Activated CD4-positive, alpha-beta memory T cell treated with anti-CD3 and anti-CD28 coated beads, Interleukin-2, amount 10 ng/mL, durations not matched to agents 7 days and 5 days (primary cell): ENCODE data around the gene CACNB3. TPM values are rescaled to one million over a fixed set of nuclear protein-coding genes. Genes with fewer than 3 reads are reported as not detected.
A peak's percentile ranks its signal among the peaks of the same experiment; 100 is the strongest.

Experiments
- CTCF ChIA-PET: fragments of 350-600 bp; sonication (Branson Sonifier 250); formaldehyde crosslinking; loops from one replicate; lab custom pipeline; 2021; ENCODE audit warnings: antibody characterized with exemption, inconsistent platforms; lab: Charles Lee
- POLR2A ChIA-PET: fragments of 350-600 bp; sonication (Branson Sonifier 250); formaldehyde crosslinking; loops from one replicate; lab custom pipeline; 2021; ENCODE audit warnings: antibody characterized with exemption; lab: Charles Lee
- DNase-seq: peaks from one replicate; pipeline ENCODE4 v3.0.0-alpha.2; 2020
- H3K27ac Mint-ChIP-seq: one replicate; pipeline ENCODE4 v1.8.0; 2021; ENCODE audit warnings: mild to moderate bottlenecking, mixed read lengths
- H3K27me3 Mint-ChIP-seq: one replicate; pipeline ENCODE4 v1.8.0; 2021; ENCODE audit warnings: mixed read lengths
- H3K36me3 Mint-ChIP-seq: one replicate; pipeline ENCODE4 v1.8.0; 2021; ENCODE audit warnings: low read depth, mixed read lengths
- H3K4me1 Mint-ChIP-seq: one replicate; pipeline ENCODE4 v1.8.0; 2021; ENCODE audit warnings: mixed read lengths
- H3K4me3 Mint-ChIP-seq: one replicate; pipeline ENCODE4 v1.8.0; 2021; ENCODE audit warnings: mild to moderate bottlenecking, mixed read lengths
- H3K9me3 Mint-ChIP-seq: one replicate; pipeline ENCODE4 v1.8.0; 2021; ENCODE audit warnings: mixed read lengths
- total RNA-seq, 2 experiments: library from RNA; stranded (reverse); gene quantifications; one replicate each; pipeline ENCODE4 v1.2.3, GENCODE V29; 2021

CACNB3 gene
- total RNA-seq = 10 to 100 TPM; 32.8 to 34.2 TPM

DNA sequence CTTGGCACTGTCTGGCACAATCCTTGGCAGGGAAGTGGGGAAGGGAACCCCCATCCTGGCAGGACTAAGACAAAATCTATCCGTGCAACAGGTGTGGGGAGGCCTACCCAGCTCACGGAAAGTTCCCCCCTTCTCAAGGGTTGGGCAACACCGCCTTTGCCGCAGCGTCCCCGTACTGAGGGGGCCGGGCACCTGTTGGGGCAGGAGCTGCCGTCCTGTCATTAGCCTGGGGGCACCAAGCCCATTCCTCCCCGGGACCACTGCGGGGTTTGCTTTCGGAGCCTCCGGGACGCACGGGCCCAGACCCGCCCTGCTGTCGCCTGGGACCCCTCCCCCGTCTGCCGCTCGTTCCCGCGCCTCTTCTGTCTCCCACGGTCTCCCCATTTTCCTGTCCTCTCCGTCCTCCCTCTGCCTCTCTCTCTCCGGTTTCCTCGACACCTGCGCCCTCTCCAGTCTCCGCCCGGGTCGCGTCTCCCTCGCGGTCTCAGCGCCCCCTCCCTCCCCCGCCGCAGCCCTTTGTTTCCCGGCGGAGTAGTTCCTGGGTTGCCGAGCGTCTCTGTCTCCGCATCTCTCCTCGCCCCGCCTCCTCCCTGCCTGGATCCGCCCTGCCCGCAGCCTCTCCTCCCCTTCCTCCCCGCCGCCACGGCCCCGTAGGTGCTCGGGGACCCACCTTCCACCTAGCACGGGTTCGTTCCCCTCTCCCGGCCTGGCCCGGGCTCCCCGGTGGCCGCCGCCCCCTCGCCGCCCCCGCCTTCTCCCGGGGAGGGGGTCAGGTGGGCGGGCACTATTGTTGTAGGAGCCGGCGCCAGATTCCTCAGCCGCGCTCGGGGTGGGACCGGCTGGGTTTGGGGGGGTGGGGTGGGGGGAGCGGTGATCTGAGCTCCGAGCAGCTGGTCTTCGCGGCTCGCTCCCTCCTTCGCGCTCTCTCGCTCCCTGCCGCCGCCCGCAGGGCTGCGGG lies at the start of gene CACNB3:
Gene CACNB3, plus strand, starts transcription at position 624 of the 958 bp plus-strand sequence. CDS start 434 bp downstream, outside the sequence.
- Mint-ChIP-seq H3K4me1 (peaks cover 38% of the 10 kb centered on the region), H3K9me3 (no peaks in the 10 kb centered on the region), H3K27me3 (peaks cover 22% of the 10 kb centered on the region), H3K36me3 (no peaks in the 10 kb centered on the region), H3K4me3 (peak within 1 kb of the TSS; percentile 98), H3K27ac (peak within 1 kb of the TSS; percentile 47)
- CTCF ChIA-PET = interaction anchor here (0.8 to 1.9 kb wide), 3 partner anchors 22 to 149 kb away, joined by 3 to 4 read pairs (median 4); no protein-coding TSS in a partner anchor
- DNase-seq = peak; percentile 84
- POLR2A ChIA-PET = interaction anchor here (1.1 to 4.2 kb wide), 4 partner anchors 7 to 136 kb away, joined by 4 to 24 read pairs (median 6); partner anchors contain the start of genes DDX23 and KANSL2

DNA sequence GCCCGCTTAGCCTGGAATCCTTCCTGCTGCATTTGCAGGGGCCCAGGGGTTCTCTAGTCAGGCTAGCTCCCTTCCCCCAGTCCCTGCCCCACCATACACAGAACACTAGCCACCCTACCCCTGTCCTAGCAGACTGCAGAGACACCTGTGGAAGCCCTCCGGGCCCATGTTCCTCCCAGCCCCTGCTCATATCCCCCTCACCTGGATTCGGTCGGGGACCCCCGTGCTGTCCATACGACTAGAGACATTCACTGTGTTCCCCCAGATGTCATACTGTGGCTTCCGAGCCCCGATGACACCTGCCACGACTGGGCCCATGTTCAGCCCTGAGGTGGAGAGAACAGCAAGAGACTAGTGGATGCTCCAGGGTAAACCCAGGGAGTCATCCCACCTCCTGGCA lies 49.6 kb upstream of the CACNB3 start:
- ChIA-PET POLR2A (no interaction called here), CTCF (interaction anchor here (0.6 to 1.4 kb wide), 4 partner anchors 27 to 562 kb away, joined by 3 read pairs; no protein-coding TSS in a partner anchor)
- Mint-ChIP-seq H3K9me3 (no peaks in the 10 kb centered on the region), H3K36me3 (no peaks in the 10 kb centered on the region), H3K27ac (no peak overlapping the region), H3K27me3 (no peaks in the 10 kb centered on the region), H3K4me3 (no peak overlapping the region), H3K4me1 (peaks cover 25% of the 10 kb centered on the region)
- no peak for DNase-seq

DNA sequence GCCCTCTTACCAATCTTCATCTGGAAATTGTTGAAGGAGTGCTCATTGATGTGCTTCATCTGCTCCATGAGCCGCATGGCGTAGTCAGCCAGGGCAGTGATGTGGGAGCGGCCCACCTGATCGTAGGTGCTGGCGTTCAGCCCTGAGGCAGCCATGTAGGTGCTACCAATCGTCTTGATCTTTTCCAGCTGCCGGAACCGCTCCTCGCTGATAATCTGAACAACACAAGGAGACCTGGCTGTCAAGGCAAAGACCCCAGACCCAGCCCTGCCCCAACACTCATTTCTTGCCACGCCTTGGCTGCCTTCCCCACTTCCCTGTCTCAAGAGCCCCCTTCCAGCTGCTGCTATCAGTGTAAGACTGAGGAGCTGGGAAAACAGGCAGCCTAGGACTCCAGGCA lies 47.5 kb upstream of the CACNB3 start:
- POLR2A ChIA-PET = no interaction called here
- no peaks in the 10 kb centered on the region for H3K9me3 Mint-ChIP-seq

GRCh38 chr12:48771588-48772112 lies 46.6 kb upstream of the CACNB3 start:
- H3K27ac Mint-ChIP-seq = no peak overlapping the region

More for the DNA sequence above, 47.5 kb upstream of the CACNB3 start:
- no peak for DNase-seq
- CTCF ChIA-PET = interaction anchor here (2.3 kb wide), 1 partner anchor 24 kb away, joined by 8 read pairs; no protein-coding TSS in a partner anchor
- no peak overlapping the region for H3K27ac Mint-ChIP-seq
- H3K4me3 Mint-ChIP-seq = no peak overlapping the region
- no peaks in the 10 kb centered on the region for H3K36me3 Mint-ChIP-seq
- peaks cover 10% of the 10 kb centered on the region for H3K4me1 Mint-ChIP-seq
- H3K27me3 Mint-ChIP-seq = no peaks in the 10 kb centered on the region

DNA sequence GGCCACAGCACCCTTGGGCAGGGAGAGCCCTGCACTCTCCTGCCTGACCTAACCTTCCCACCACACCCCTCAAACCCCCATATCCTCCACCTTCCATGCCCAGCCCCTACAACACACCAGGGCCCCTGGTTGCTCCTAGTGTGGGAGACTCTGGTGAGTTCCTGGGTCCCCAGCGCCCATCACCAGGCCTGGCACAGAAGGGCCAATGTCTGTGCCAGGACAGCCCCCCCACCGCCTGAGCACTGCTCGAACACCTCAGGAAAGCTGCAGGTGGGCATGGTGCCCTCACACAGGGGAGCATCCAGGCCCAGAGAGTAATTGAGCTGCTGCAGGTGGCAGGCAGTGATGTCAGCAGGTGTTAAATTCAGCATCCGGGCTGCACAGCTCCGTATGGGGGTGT lies 44.6 kb upstream of the CACNB3 start:
- ChIA-PET CTCF (interaction anchor here (1.4 to 1.5 kb wide), 2 partner anchors 21 kb away, joined by 5 to 6 read pairs; no protein-coding TSS in a partner anchor), POLR2A (interaction anchor here (1.1 kb wide), 1 partner anchor 42 kb away, joined by 3 read pairs; no protein-coding TSS in a partner anchor)
- Mint-ChIP-seq H3K27ac (no peak overlapping the region), H3K36me3 (no peaks in the 10 kb centered on the region), H3K4me1 (peaks cover 1% of the 10 kb centered on the region), H3K4me3 (no peak overlapping the region), H3K27me3 (no peaks in the 10 kb centered on the region), H3K9me3 (no peaks in the 10 kb centered on the region)
- DNase-seq = no peak

More at GRCh38 chr12:48771588-48772112, 46.6 kb upstream of the CACNB3 start:
- Mint-ChIP-seq H3K4me1 (peaks cover 2% of the 10 kb centered on the region), H3K27me3 (no peaks in the 10 kb centered on the region), H3K36me3 (no peaks in the 10 kb centered on the region), H3K9me3 (no peaks in the 10 kb centered on the region), H3K4me3 (no peak overlapping the region)
- DNase-seq = no peak
- CTCF ChIA-PET = interaction anchor here (2.3 kb wide), 1 partner anchor 23 kb away, joined by 8 read pairs; no protein-coding TSS in a partner anchor
- POLR2A ChIA-PET = no interaction called here

DNA sequence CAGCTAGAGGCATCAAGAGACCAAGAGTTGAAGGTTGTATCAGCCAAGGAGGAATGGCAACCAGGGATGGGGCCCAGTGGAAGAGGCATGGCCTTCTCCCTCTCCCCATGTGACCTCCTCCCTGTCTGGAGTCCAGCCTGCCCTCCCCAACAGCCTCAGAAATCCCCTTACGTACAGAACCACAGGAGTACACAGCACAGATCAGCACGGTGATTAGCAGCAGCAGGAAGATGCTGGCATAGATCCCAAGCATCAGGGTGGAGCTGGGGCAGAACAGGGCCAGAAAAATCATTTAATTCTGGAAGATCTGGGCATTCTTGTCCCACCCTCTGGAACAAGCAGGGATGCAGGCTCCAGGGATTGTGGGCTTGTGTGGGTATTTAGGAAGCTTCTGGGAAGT lies 43.8 kb upstream of the CACNB3 start:
- ChIA-PET POLR2A (no interaction called here), CTCF (no interaction called here)
- H3K27ac Mint-ChIP-seq = no peak overlapping the region

DNA sequence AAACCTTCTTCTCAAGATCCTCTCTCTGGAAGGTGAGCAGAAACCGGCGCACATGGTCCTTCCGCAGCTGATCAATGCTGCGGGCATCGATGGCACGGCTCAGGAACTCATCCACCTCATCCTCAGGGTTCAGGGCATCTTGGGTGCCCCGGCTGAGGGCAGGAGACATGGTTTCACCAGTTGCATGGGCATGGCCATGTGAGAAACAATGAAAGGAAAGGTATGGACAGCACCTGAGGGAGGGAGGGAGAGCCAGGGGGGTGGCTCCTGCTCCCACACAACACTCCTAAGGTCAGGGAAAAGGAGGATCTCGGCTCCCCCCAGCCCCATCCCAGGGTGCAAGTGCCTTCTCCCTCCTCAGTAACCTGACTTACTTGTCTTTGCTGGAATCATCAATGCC lies 43.0 kb upstream of the CACNB3 start:
- Mint-ChIP-seq H3K27me3 (no peaks in the 10 kb centered on the region), H3K4me1 (peaks cover 1% of the 10 kb centered on the region), H3K9me3 (no peaks in the 10 kb centered on the region), H3K4me3 (no peak overlapping the region), H3K36me3 (no peaks in the 10 kb centered on the region), H3K27ac (no peak overlapping the region)
- CTCF ChIA-PET = no interaction called here
- DNase-seq = no peak
- POLR2A ChIA-PET = interaction anchor here (1.2 kb wide), 1 partner anchor 37 kb away, joined by 3 read pairs; no protein-coding TSS in a partner anchor

More for the DNA sequence above, 43.8 kb upstream of the CACNB3 start:
- Mint-ChIP-seq H3K4me3 (no peak overlapping the region), H3K36me3 (no peaks in the 10 kb centered on the region), H3K27me3 (no peaks in the 10 kb centered on the region), H3K9me3 (no peaks in the 10 kb centered on the region), H3K4me1 (peaks cover 1% of the 10 kb centered on the region)
- no peak for DNase-seq

- Mint-ChIP-seq H3K4me3 (no peak overlapping the region), H3K9me3 (no peaks in the 10 kb centered on the region), H3K4me1 (peaks cover 1% of the 10 kb centered on the region), H3K27ac (no peak overlapping the region), H3K36me3 (no peaks in the 10 kb centered on the region), H3K27me3 (no peaks in the 10 kb centered on the region)
- DNase-seq = no peak
- ChIA-PET POLR2A (interaction anchor here (1.2 kb wide), 1 partner anchor 36 kb away, joined by 3 read pairs; no protein-coding TSS in a partner anchor), CTCF (no interaction called here)
These were observed 42.2 kb upstream of the CACNB3 start for GRCh38 chr12:48775991-48776649.

DNA sequence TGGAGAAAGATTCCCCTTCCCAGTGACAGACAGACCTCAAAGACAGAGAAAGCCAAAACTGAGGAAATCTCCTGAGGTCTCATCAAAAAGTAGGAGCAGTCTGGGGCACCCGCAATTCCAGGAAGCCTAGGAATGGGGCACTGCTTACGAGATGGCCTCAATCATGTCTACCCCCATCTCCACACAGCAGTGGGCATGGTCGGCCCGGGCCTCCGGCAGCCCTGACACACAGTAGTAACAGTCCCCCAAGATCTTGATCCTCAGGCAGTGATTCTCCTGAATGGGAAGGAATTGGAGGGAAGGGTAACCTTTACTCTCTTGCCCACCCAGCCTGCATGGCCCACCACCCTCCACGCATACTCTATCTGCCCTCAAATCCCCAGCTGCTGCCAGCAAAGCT lies 41.3 kb upstream of the CACNB3 start:
- Mint-ChIP-seq H3K36me3 (no peaks in the 10 kb centered on the region), H3K4me3 (no peak overlapping the region), H3K9me3 (no peaks in the 10 kb centered on the region), H3K27me3 (no peaks in the 10 kb centered on the region), H3K4me1 (no peaks in the 10 kb centered on the region), H3K27ac (no peak overlapping the region)
- CTCF ChIA-PET = no interaction called here
- POLR2A ChIA-PET = no interaction called here
- DNase-seq = no peak

- POLR2A ChIA-PET = no interaction called here
These were observed 40.5 kb upstream of the CACNB3 start for GRCh38 chr12:48777501-48778400.

DNA sequence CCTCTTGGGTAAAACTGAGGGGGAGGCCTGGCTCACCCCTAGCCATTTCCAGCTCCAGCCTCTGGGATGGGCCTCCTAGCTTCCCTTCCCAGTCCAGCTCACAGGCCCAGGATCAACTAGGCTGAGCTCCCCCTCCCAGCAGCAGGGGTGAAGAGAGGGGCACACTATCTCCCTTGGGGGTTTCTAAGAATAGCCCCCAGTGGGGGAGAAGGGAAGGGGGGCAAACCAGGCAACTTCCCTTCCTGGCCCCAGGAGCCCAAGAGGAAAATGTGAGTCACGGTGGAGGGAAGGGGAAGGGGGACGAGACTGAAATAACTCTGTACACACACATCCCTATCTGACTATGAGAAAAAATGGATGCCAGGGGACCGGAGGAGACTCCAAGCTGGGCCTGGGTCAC lies 38.4 kb upstream of the CACNB3 start:
- POLR2A ChIA-PET = no interaction called here
- Mint-ChIP-seq H3K4me3 (no peak overlapping the region), H3K27ac (no peak overlapping the region), H3K9me3 (no peaks in the 10 kb centered on the region), H3K36me3 (no peaks in the 10 kb centered on the region), H3K4me1 (no peaks in the 10 kb centered on the region), H3K27me3 (peaks cover 3% of the 10 kb centered on the region)
- no peak for DNase-seq
- CTCF ChIA-PET = interaction anchor here (1.3 to 2.3 kb wide), 2 partner anchors 15 to 27 kb away, joined by 5 to 6 read pairs; no protein-coding TSS in a partner anchor

More at GRCh38 chr12:48777501-48778400, 40.5 kb upstream of the CACNB3 start:
- no peaks in the 10 kb centered on the region for H3K36me3 Mint-ChIP-seq
- no peak for DNase-seq
- no peak overlapping the region for H3K27ac Mint-ChIP-seq
- no peaks in the 10 kb centered on the region for H3K4me1 Mint-ChIP-seq
- H3K9me3 Mint-ChIP-seq = no peaks in the 10 kb centered on the region
- H3K27me3 Mint-ChIP-seq = no peaks in the 10 kb centered on the region
- H3K4me3 Mint-ChIP-seq = no peak overlapping the region
- CTCF ChIA-PET = interaction anchor here (0.6 to 2.3 kb wide), 2 partner anchors 24 to 511 kb away, joined by 4 to 6 read pairs; no protein-coding TSS in a partner anchor
